Activated T-helper 17 cell treated with anti-CD3 and anti-CD28 coated beads, Interleukin-2, amount 50 U/mL, for 72 hours (primary cell): ENCODE results near the gene ARMC7. TPM values are rescaled to one million over a fixed set of nuclear protein-coding genes. Genes with fewer than 3 reads are reported as not detected.

ENCODE experiments used
- ATAC-seq: fragments of 150-1000 bp; cut with Tn5 transposase; replicated peaks from 2 replicates; pipeline ENCODE4 v1.10.0; 2021; ENCODE audit warnings: mild to moderate bottlenecking, moderate library complexity
- H3K27ac Mint-ChIP-seq: one replicate; pipeline ENCODE4 v1.8.0; 2022; ENCODE audit warnings: mixed read lengths
- H3K27me3 Mint-ChIP-seq: one replicate; pipeline ENCODE4 v1.8.0; 2022; ENCODE audit warnings: mixed read lengths
- H3K36me3 Mint-ChIP-seq: one replicate; pipeline ENCODE4 v1.8.0; 2022; ENCODE audit warnings: low read depth, mild to moderate bottlenecking, mixed read lengths
- H3K4me1 Mint-ChIP-seq: one replicate; pipeline ENCODE4 v1.8.0; 2022; ENCODE audit warnings: mixed read lengths
- H3K4me3 Mint-ChIP-seq: one replicate; pipeline ENCODE4 v1.8.0; 2022; ENCODE audit warnings: mild to moderate bottlenecking, mixed read lengths
- H3K9me3 Mint-ChIP-seq: one replicate; pipeline ENCODE4 v1.8.0; 2022; ENCODE audit warnings: mixed read lengths
- total RNA-seq, 2 donors: library from RNA; stranded (reverse); gene quantifications; one replicate each; pipeline ENCODE4 v1.2.3, GENCODE V29; 2022

Gene ARMC7
- total RNA-seq, 2 donors from 2014 or later, result 10.3 to 14.5 TPM

DNA sequence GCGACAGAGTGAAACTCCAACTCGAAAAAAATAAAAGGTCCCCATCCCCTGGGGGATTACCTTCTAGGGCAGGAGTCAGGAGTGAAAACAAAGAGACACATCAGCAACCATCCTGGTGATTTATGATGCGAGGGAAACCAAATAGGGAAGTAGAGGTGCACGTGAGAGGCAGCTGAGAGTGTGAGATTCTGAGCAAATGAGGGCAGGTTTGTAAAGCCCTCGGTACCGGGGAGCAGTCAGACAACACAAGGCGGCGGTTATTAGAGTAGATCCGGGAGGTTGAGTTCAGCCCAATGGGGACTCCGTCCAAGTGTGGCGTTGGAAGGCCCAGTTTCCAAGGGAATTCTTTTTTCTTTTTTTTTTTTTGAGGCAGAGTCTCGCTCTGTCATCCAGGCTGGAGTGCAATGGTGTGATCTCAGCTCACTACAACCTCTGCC is 7.4 kb upstream of the ARMC7 start:
- Mint-ChIP-seq H3K27me3 (no peaks in the 10 kb centered on the region), H3K4me3 (no peak overlapping the region), H3K27ac (peak overlapping the region; percentile 16), H3K9me3 (no peaks in the 10 kb centered on the region), H3K36me3 (peaks cover 6% of the 10 kb centered on the region), H3K4me1 (no peaks in the 10 kb centered on the region)
- no peak for ATAC-seq

DNA sequence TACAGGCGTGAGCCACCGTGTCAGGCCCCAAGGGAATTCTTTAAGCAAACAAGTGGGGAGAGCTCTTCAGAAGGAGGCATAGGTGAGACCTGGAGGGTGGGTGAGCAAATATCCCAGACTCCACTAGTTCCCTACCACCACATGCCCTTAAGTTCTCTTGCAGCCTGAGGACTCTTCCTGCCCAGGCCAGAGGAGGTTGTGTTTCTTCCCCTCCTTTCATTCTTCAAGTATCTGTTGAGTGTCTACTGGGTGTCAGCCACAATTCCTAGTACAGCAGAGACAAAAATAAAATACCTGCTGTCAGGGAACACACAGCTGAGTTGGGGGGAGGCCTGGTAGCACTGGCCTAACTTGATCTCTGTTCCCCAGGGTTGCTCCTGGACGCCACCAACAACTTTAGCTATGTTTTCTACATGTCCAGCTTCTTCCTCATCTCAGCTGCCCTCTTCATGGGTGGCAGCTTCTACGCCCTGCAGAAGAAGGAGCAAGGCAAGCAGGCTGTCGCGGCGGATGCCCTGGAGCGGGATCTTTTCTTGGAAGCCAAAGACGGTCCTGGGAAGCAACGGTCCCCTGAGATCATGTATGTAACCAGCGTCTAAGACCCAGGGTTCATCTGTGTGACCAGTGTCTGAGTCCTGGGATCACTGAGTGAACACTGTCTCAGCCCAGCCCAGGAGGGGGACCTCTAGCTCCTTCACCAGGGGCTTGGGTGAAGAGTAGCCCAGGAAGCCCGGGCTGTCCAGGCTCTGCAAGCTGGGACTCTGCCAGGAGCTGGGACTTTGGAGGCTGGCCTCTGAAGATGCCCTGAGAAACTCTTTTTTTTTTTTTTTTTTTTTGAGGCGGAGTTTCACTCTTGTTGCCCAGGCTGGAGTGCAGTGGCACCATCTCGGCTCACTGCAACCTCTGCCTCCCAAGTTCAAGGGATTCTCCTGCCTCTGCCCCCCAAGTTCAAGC is 5.9 kb upstream of the ARMC7 start:
- Mint-ChIP-seq H3K27me3 (no peaks in the 10 kb centered on the region), H3K36me3 (peaks cover under 1% of the 10 kb centered on the region), H3K4me1 (no peaks in the 10 kb centered on the region), H3K27ac (no peak overlapping the region), H3K4me3 (no peak overlapping the region), H3K9me3 (no peaks in the 10 kb centered on the region)
- no peak for ATAC-seq

GRCh38 chr17:75105126-75106080 is 4.4 kb upstream of the ARMC7 start:
- Mint-ChIP-seq H3K27ac (no peak overlapping the region), H3K9me3 (no peaks in the 10 kb centered on the region), H3K36me3 (no peaks in the 10 kb centered on the region), H3K27me3 (no peaks in the 10 kb centered on the region), H3K4me1 (peaks cover 3% of the 10 kb centered on the region), H3K4me3 (no peak overlapping the region)
- no peak for ATAC-seq

DNA sequence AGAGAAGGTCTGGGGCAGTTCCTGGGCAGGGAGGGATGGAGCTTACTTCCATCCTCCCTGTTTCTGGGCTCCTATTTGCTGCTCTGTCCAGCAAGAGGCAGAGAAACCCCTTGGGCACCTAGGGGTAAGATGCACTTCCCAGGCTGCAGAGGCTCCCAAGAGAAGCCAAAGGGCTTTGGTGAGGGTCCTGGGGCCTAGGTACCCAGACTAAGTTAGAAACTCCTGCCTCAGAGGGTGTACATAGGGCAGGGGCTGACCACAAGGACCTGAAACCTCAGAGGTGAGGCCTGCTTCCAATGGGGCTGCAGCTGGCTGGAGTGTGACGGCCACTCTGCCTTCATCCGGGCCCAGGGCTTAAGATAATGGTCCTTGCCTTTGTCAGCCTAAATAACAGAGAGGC is 1.6 kb upstream of the ARMC7 start:
- Mint-ChIP-seq H3K4me1 (peaks cover 14% of the 10 kb centered on the region), H3K4me3 (peak overlapping the region; percentile 90), H3K27me3 (no peaks in the 10 kb centered on the region), H3K27ac (no peak overlapping the region), H3K9me3 (no peaks in the 10 kb centered on the region), H3K36me3 (peaks cover 10% of the 10 kb centered on the region)
- ATAC-seq, result no peak

DNA sequence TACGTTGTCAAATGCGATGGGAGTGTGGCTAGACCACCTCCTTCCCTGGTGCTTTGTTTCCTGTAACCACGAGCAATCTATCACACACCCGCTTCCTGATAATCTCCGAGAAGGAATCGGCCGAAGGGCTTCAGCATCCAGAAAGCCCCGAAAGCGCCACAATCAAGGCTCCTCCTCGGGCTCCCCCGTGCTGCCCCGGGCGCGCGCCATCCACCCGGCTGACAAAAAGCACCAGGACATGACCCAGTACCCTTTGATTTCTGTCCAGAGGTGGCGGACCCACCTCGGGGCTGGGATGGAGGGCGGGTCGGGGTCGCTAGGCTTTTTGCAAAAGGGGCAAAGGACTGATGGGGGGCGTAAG is 743 bp upstream of the ARMC7 start:
- Mint-ChIP-seq H3K36me3 (peaks cover 16% of the 10 kb centered on the region), H3K4me3 (peak overlapping the region; percentile 90), H3K27ac (peak overlapping the region; percentile 84), H3K9me3 (no peaks in the 10 kb centered on the region), H3K4me1 (peaks cover 17% of the 10 kb centered on the region), H3K27me3 (no peaks in the 10 kb centered on the region)
- peak; percentile 9 for ATAC-seq

DNA sequence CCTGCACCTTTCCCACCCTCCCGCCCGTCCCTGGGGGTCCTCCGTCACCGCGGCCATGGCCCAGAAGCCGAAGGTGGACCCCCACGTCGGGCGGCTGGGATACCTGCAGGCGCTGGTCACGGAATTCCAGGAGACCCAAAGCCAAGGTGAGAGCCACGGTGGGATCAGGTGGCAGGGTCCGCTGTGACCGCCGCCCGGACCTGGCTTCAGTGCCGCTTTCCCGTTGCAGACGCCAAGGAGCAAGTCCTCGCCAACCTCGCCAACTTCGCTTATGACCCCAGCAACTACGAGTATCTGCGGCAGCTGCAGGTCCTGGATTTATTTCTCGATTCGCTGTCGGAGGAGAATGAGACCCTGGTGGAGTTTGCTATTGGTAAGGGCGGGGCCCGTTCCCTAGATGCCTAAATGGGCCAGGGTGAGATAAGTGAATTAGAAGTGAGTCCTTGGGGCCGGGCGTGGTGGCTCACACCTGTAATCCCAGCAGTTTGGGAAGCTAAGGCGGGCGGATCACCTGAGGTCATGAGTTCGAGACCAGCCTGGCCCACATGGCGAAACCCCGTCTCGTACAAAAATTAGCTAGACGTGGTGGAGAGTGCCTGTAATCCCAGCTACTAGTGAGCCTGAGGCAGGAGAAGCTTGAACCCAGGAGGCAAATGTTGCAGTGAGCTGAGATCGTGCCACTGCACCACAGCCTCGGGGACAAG is 617 bp downstream of the ARMC7 start:
- no peak for ATAC-seq
- Mint-ChIP-seq H3K27me3 (no peaks in the 10 kb centered on the region), H3K36me3 (peaks cover 28% of the 10 kb centered on the region), H3K27ac (peak overlapping the region; percentile 84), H3K4me3 (peak overlapping the region; percentile 90), H3K9me3 (no peaks in the 10 kb centered on the region), H3K4me1 (peaks cover 28% of the 10 kb centered on the region)

- peak overlapping the region; percentile 90 for H3K4me3 Mint-ChIP-seq
- peaks cover 28% of the 10 kb centered on the region for H3K36me3 Mint-ChIP-seq
- peaks cover 28% of the 10 kb centered on the region for H3K4me1 Mint-ChIP-seq
- no peaks in the 10 kb centered on the region for H3K27me3 Mint-ChIP-seq
- no peaks in the 10 kb centered on the region for H3K9me3 Mint-ChIP-seq
- peak overlapping the region; percentile 77 for H3K27ac Mint-ChIP-seq
- no peak for ATAC-seq
Measured at GRCh38 chr17:75111777-75112335, 2.1 kb downstream of the ARMC7 start.

DNA sequence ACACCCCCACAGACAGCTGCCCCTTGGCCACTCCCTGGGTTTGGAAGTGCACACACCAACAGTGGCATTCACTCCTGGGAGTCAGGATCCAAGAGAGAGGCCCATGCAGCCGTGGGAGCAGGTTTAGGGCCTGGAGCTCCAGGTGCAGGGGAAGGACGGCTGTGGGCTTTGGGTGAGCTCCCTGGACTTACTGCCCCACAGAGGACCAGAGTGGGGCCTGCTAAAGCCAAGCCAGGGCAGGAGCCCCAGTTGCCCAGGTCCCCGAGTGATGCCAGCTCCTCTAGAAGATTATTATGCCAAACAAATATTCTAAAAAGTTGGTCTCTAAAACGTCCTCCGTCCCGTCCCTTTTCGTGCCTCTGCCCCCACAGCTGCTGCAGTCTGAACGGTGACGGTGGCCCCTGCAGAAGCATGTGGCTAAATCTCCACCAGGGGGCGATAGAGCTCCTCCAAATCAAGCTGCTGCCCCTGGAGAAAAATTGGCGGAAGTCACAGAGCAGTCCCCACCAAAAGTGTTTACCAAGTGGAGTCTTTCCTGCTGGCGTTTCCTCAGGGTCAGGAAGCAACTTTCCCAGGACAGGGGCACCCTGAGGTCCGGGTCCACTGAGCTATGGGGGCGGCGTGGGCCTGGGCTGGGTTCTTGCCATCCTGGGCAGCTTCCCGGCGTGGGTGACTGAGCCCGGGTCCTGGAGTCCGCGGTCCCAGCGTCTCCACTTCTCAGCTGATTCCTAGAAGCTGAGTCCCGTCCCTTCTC is 4.2 kb downstream of the ARMC7 start:
- ATAC-seq, result peak; percentile 75
- Mint-ChIP-seq H3K27ac (peak overlapping the region; percentile 90), H3K4me1 (peaks cover 28% of the 10 kb centered on the region), H3K36me3 (peaks cover 28% of the 10 kb centered on the region), H3K9me3 (no peaks in the 10 kb centered on the region), H3K27me3 (no peaks in the 10 kb centered on the region), H3K4me3 (peak overlapping the region; percentile 95)

DNA sequence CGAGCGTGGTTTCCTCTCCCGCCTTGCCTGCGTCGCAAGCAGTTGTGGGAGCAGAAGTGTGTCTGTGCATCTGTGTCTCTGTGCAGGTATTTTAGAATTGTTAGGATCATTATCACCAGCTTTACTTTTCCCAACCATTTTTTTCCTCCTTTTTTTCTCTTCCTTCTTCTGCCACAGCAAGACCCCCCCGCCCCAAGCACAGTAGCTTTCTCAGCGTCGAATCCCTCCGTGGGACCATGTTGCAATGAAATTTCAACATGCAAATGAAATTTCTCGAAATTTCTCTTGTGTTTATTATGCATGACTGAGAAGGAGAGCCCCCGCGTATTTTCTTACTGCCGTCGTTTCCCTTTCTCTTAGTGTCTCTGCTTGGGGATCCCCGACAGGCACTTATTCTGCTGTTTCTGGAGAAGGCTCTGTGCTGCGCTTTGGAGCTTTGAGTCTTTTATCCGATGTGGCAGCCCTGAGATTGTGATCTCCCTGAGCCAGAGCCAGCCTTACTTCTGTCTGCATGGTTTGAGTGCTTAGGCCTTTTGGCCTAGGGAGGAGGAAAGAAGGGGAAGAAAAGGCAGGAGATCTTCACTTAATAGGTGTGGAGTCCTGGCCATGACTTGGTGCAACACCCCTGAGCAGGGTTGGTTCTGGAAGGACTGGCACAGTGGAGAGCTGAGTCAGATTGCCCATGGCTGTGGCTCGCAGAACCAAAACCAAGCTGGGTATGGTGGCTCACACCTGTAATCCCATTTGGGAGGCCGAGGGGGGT is 5.0 kb downstream of the ARMC7 start:
- Mint-ChIP-seq H3K4me1 (peaks cover 28% of the 10 kb centered on the region), H3K36me3 (peaks cover 28% of the 10 kb centered on the region)
- ATAC-seq, result peak; percentile 35

GRCh38 chr17:75115555-75115954 is 5.8 kb downstream of the ARMC7 start:
- no peak overlapping the region for H3K27ac Mint-ChIP-seq
- no peak for ATAC-seq
- no peaks in the 10 kb centered on the region for H3K27me3 Mint-ChIP-seq
- H3K4me3 Mint-ChIP-seq, result no peak overlapping the region
- peaks cover 24% of the 10 kb centered on the region for H3K4me1 Mint-ChIP-seq
- H3K9me3 Mint-ChIP-seq, result no peaks in the 10 kb centered on the region
- peaks cover 33% of the 10 kb centered on the region for H3K36me3 Mint-ChIP-seq

More for the DNA sequence above, 5.0 kb downstream of the ARMC7 start:
- Mint-ChIP-seq H3K9me3 (no peaks in the 10 kb centered on the region), H3K27ac (peak overlapping the region; percentile 90), H3K27me3 (no peaks in the 10 kb centered on the region), H3K4me3 (peak overlapping the region; percentile 95)

- no peak overlapping the region for H3K27ac Mint-ChIP-seq
- H3K36me3 Mint-ChIP-seq, result peaks cover 39% of the 10 kb centered on the region
- no peaks in the 10 kb centered on the region for H3K9me3 Mint-ChIP-seq
- no peak for ATAC-seq
- H3K27me3 Mint-ChIP-seq, result no peaks in the 10 kb centered on the region
- peaks cover 20% of the 10 kb centered on the region for H3K4me1 Mint-ChIP-seq
- H3K4me3 Mint-ChIP-seq, result no peak overlapping the region
Measured at GRCh38 chr17:75116737-75117136, 7.0 kb downstream of the ARMC7 start.

DNA sequence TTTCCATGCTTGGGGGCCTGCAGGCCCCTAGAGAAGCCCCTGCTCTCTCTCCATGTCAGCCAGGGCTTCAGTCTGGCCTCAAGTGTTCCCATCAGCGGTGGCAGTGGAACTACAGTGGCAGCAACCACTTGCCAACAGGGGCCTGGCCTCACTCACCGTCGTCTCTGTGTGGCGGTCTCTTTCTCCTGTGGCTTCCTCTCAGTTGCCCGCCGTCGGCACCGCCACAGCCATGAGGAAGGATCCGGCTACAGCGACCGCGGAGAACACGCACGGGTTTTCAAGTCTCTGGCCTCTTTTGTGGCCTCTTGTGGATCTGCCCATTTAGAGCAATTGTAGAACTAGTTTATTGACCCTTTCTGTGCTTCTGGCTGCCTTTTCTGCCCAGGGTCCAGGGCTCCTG is 8.5 kb downstream of the ARMC7 start:
- Mint-ChIP-seq H3K4me1 (peaks cover 14% of the 10 kb centered on the region), H3K27ac (peak overlapping the region; percentile 54), H3K4me3 (no peak overlapping the region), H3K27me3 (no peaks in the 10 kb centered on the region), H3K36me3 (peaks cover 34% of the 10 kb centered on the region), H3K9me3 (no peaks in the 10 kb centered on the region)
- ATAC-seq, result no peak
